ENCODE measurements around the gene ADIPOQ. TPM values are rescaled to one million over a fixed set of nuclear protein-coding genes. Genes with fewer than 3 reads are reported as not detected.
"Not testable (repeated sequence)": the region's sequence is repeated elsewhere in the genome, so short reads cannot be mapped to it uniquely, and the experiment has no call there.

Gene ADIPOQ
- total RNA-seq (ENCODE audit: unreplicated experiment), result 0.15 TPM
- long read RNA-seq, result 0 reads

DNA sequence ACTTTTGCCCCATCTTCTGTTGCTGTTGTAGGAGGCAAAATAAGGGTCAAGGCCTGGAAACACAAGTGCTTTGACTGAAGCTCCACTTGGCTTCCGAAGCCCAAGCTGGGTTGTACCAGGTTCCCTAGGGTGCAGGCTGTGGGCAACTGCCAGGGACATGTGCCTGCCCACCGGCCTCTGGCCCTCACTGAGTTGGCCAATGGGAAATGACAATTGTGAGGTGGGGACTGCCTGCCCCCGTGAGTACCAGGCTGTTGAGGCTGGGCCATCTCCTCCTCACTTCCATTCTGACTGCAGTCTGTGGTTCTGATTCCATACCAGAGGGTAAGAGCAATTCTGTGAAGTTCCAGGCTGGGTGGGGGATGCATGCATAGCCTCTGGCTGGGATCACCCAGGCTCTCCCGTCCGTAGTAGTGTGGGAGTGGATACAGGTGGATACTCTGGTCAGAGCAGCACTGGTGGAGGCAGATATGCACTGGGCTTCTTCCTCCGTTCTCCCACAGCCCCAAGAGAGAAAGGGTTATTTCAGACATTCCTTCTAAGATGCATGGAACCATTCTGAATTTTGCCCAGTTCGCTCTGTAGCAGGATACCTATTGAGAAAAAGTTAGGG lies at the start of gene ADIPOQ:
Gene ADIPOQ, plus strand, starts transcription at position 285 of the 613 bp plus-strand sequence. CDS start 10,349 bp downstream, outside the sequence.
- TF ChIP-seq CTCF (IDR thresholded peaks at IDR 0.05; ENCODE audit: partially characterized antibody, unreplicated experiment), result no peak
- H3K27ac Mint-ChIP-seq (ENCODE audit: unreplicated experiment), result no peak within 1 kb of the TSS
- peaks cover 2% of the 10 kb centered on the region for H3K4me1 Mint-ChIP-seq (ENCODE audit: low read depth, unreplicated experiment)
- DNase-seq, result no peak
- no peak within 1 kb of the TSS for H3K4me3 Mint-ChIP-seq (ENCODE audit: unreplicated experiment)
- H3K27me3 Mint-ChIP-seq (ENCODE audit: unreplicated experiment), result no peaks in the 10 kb centered on the region
- peaks cover 4% of the 10 kb centered on the region for H3K9me3 Mint-ChIP-seq (ENCODE audit: unreplicated experiment)
- H3K36me3 Mint-ChIP-seq (ENCODE audit: unreplicated experiment), result no peaks in the 10 kb centered on the region

GRCh38 chr3:186798239-186798874 lies 44.2 kb upstream of the ADIPOQ start:
- TF ChIP-seq CTCF (IDR thresholded peaks at IDR 0.05; ENCODE audit: partially characterized antibody, unreplicated experiment), result no peak
- Mint-ChIP-seq H3K27ac (ENCODE audit: unreplicated experiment) (no peak overlapping the region), H3K36me3 (ENCODE audit: unreplicated experiment) (no peaks in the 10 kb centered on the region), H3K4me1 (ENCODE audit: low read depth, unreplicated experiment) (no peaks in the 10 kb centered on the region), H3K9me3 (ENCODE audit: unreplicated experiment) (no peaks in the 10 kb centered on the region), H3K4me3 (ENCODE audit: unreplicated experiment) (no peak overlapping the region), H3K27me3 (ENCODE audit: unreplicated experiment) (no peaks in the 10 kb centered on the region)
- no peak for DNase-seq

DNA sequence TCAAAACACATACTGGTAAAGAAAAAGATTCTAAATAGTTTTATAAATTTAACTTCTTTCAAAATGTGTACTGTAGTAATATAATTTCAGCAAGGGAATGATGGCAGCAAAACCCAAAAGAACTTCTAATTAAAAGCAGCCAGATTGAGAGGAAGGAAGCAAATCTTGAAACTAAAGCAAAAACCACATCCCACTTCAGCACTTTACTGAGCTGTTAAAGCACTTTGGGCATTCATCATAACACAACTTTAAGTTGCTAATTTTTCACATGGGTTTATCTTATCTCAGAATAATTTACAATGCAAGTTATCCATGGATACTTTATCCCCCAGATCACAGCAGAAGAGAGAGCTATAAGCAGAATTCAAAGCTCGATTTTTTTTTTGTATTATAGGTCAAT lies 42.2 kb upstream of the ADIPOQ start:
- TF ChIP-seq CTCF (IDR thresholded peaks at IDR 0.05; ENCODE audit: partially characterized antibody, unreplicated experiment), result no peak
- H3K36me3 Mint-ChIP-seq (ENCODE audit: unreplicated experiment), result no peaks in the 10 kb centered on the region
- H3K27ac Mint-ChIP-seq (ENCODE audit: unreplicated experiment), result no peak overlapping the region
- no peak overlapping the region for H3K4me3 Mint-ChIP-seq (ENCODE audit: unreplicated experiment)
- no peaks in the 10 kb centered on the region for H3K4me1 Mint-ChIP-seq (ENCODE audit: low read depth, unreplicated experiment)
- H3K27me3 Mint-ChIP-seq (ENCODE audit: unreplicated experiment), result no peaks in the 10 kb centered on the region
- no peaks in the 10 kb centered on the region for H3K9me3 Mint-ChIP-seq (ENCODE audit: unreplicated experiment)
- no peak for DNase-seq

GRCh38 chr3:186802701-186803100 lies 39.8 kb upstream of the ADIPOQ start:
- no peaks in the 10 kb centered on the region for H3K27me3 Mint-ChIP-seq (ENCODE audit: unreplicated experiment)
- no peak for DNase-seq
- H3K27ac Mint-ChIP-seq (ENCODE audit: unreplicated experiment), result no peak overlapping the region
- H3K4me1 Mint-ChIP-seq (ENCODE audit: low read depth, unreplicated experiment), result no peaks in the 10 kb centered on the region
- no peaks in the 10 kb centered on the region for H3K36me3 Mint-ChIP-seq (ENCODE audit: unreplicated experiment)
- no peaks in the 10 kb centered on the region for H3K9me3 Mint-ChIP-seq (ENCODE audit: unreplicated experiment)
- no peak overlapping the region for H3K4me3 Mint-ChIP-seq (ENCODE audit: unreplicated experiment)
- TF ChIP-seq CTCF (IDR thresholded peaks at IDR 0.05; ENCODE audit: partially characterized antibody, unreplicated experiment), result no peak

DNA sequence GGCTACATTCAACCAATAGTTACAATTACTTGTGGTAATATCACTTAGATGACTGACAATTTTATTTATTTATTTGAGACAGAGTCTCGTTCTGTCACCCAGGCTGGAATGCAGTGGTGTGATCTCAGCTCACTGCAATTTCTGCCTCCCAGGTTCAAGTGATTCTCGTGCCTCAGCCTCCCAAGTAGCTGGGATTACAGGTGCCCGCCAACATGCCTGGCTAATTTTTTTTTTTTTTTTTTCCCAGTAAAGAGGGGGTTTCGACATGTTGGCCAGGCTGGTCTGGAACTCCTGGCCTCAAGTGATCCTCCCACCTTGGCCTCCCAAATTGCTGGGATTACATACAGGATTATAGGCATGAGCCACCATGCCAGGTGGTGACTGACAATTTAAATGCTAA lies 39.1 kb upstream of the ADIPOQ start:
- H3K9me3 Mint-ChIP-seq (ENCODE audit: unreplicated experiment); H3K27me3 Mint-ChIP-seq (ENCODE audit: unreplicated experiment); H3K27ac Mint-ChIP-seq (ENCODE audit: unreplicated experiment); H3K4me3 Mint-ChIP-seq (ENCODE audit: unreplicated experiment); DNase-seq; H3K36me3 Mint-ChIP-seq (ENCODE audit: unreplicated experiment); H3K4me1 Mint-ChIP-seq (ENCODE audit: low read depth, unreplicated experiment): not testable (repeated sequence)

All from glutamatergic neuron (in vitro differentiated cells).